Limb (tissue), 2 donors: ENCODE data around the gene CDC5L.
A peak's percentile ranks its signal among the peaks of the same experiment; 100 is the strongest.
"Not testable (repeated sequence)": the region's sequence is repeated elsewhere in the genome, so short reads cannot be mapped to it uniquely, and the experiment has no call there.

Source experiments
- DNase-seq, 2 donors: peaks; one replicate each; pipeline ENCODE4 v3.0.0-alpha.2; 2016; ENCODE audit errors: extremely low spot score in 2 of 2

Gene CDC5L

DNA sequence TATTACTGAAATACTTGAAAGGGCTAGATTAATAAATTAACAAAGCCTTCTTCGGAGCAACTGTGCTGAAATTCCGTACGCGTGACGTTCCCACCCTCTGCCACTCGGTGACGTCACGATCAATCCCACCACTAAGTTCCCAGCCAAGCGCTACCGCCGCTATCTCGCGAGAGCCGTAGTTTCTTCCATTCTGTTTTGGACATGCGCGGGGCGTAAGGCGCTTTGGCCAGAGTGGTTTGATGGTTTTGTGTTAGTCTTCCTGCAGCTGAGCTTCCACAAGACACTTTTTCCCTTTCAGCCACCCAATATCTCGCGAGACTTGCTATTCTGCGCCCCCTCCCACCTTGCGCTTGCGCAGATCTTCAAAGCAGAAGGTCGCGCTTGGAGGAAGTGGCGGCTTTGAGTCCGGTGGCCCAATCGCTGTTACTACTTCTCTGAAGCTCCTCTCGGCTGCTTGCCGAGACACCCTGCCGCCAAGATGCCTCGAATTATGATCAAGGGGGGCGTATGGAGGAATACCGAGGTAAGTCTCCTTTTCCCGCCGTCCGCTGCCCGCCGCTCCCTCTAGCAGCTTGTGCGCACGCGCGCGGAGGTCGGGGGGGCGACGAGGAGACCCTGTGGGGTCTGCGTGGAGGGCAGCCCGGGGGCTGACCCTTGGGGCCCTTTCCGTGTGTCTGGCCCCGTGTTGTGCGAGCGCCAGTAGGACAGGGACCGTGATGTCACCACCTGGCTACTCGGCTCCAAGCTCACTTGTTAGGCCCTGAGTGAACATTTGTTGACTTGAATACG lies at the start of gene CDC5L:
Gene CDC5L (plus strand): TSS at position 361 of the 789 bp plus-strand sequence. CDS start 118 bp downstream, at position 479.
- peak; percentile 97 to 99 for DNase-seq

GRCh38 chr6:44338228-44339122 lies 49.0 kb upstream of the CDC5L start:
- DNase-seq, result peak; percentile 69 to 79

DNA sequence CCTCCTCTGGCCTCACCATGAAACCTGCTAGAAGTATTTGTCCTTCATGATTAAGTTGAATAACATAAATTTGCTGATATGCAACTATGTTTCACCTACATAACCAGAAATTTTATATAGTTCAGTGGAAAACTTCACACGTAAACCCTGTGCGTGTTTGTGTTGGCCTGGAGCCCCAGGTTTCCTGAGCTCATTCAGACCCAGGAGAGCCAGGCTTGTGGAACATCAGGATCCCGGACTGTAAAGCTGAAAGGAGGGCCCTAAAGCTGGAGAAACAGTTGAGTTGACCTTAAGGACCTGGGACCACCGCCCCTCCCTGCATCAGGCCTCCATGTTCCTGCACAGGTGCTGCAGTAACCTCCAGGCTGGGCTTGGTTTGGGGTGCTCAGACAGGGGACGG lies 48.2 kb upstream of the CDC5L start:
- DNase-seq, result peak in 1 of 2 donors; percentile 45

- no peak for DNase-seq
Measured at GRCh38 chr6:44339763-44340625, 47.5 kb upstream of the CDC5L start.

DNA sequence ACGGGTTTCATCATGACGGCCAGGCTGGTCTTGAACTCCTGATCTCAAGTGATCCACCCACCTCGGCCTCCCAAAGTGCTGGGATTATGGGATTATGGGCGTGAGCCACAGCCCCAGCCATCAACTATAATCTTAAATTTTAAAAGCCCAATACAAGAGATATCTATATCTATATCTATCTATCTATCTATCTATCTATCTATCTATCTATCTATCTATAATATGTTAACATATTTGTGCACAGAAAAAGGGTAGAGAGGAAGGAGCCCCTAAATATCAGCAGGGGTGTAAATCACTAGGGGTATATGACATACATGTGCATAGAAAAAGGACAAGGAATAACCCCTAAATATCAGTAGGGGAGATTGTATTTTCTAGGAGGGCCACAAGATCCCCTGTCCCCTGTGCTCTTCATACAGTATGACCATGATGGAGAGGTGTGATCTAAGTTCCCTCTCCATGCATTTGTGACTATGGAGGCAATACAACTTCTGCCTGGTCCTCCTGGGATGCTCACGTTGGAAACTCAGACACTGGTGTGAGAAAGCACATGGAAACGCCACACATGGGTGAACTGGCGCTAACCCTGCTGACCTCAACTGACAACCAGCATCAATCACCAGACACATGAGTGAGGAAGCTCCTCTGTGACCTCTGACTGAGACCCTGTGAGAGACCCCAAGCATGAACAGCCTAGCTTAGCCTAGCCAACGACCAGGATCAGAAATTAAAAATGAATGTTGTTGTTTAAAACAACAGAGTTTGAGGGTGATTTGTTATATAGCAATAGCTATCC lies 46.2 kb upstream of the CDC5L start:
- no peak for DNase-seq

- no peak for DNase-seq
Measured at GRCh38 chr6:44342052-44342451, 45.5 kb upstream of the CDC5L start.

GRCh38 chr6:44342489-44342888 lies 45.0 kb upstream of the CDC5L start, which contains the start of gene SPATS1:
Gene SPATS1, plus strand, starts transcription at chr6:44342650. Its CDS starts 446 bp downstream, at chr6:44343096.
- DNase-seq, result peak in 1 of 2 donors; percentile 56

DNA sequence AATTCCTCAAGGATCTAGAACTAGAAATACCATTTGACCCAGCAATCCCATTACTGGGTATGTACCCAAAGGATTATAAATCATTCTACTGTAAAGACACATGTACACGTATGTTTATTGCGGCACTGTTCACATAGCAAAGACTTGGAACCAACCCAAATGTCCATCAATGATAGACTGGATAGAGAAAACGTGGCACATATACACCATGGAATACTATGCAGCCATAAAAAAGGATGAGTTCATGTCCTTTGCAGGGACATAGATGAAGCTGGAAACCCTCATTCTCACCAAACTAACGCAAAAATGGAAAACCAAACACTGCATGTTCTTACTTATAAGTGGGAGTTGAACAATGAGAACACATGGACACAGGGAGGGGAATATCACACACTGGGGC lies 40.7 kb upstream of the CDC5L start:
- DNase-seq, result not testable (repeated sequence)

GRCh38 chr6:44349904-44350649 lies 37.4 kb upstream of the CDC5L start:
- no peak for DNase-seq

GRCh38 chr6:44350650-44350994 lies 36.9 kb upstream of the CDC5L start:
- not testable (repeated sequence) for DNase-seq

DNA sequence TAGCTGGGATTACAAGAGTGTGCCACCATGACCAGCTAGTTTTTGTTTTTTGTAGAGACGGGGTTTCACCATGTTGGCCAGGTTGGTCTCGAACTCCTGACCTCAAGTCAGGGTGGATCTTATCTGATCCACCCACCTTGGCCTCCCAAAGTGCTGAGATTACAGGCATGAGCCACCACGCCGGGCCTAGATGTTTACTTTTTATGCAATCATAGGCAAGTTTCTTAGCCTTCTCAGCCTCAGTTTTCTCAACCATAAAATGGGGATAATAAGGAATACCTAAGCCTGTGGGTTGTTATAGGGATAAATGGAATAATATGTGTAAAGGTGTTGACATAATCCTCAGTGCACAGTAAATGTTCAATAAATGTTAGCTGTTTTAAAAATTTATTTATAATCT lies 35.2 kb upstream of the CDC5L start:
- no peak for DNase-seq

DNA sequence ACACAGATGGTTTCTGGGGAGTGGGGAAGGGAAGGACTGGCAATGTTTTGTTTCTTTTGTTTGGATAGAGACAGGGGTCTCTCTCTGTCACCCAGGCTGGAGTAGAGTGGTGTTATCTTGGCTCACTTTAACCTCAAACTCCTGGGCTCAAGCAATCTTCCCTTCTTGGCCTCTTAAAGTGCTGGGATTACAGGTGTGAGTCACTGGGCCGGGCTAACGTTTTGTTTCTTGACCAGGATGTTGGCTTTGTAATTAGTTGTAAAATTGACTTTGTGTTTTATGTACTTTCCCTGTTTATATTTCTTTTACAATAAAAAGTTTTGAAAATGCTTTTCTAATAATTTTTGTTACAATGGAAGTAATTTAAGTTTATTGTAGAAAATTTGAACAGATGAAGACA lies 34.2 kb upstream of the CDC5L start:
- no peak for DNase-seq

DNA sequence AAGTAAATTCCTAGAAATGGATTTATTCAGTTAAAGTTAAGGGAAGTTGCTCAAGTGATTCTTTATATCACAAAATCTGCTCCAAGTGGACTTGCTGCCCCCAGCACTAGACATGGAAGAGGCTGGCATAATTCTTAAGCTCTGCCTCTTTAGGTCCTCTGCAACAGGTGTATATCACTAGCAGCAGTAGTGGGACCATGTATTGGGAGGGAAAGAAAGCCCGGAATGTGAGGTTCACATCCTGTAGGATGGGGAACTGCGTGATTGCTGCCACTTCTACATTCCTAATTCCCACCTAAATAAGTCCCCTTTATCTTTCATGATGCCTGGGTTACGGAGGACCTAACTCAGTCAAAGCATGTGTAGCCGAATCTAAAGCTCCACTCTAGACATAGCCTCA lies 31.9 kb upstream of the CDC5L start:
- no peak for DNase-seq

- no peak for DNase-seq
Measured at GRCh38 chr6:44356487-44356886, 31.0 kb upstream of the CDC5L start.

DNA sequence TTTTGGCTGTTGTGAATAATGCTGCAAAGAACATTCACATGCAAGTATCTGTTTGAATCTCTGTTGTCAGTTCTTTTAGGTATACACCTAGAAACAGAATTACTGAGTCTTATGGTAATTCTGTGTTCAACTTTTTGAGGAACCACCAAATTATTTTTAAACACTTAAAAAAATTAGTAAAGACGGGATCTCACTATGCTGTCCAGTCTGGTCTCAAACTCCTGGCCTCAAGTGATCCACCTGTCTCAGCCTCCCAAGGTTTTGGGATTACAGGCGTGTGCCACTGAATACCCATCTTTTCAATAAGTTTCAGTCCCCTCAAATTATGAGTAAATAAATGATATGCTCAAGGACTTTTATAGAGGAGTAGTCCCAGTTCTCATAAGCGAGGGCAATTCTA lies 27.5 kb upstream of the CDC5L start:
- DNase-seq, result no peak

DNA sequence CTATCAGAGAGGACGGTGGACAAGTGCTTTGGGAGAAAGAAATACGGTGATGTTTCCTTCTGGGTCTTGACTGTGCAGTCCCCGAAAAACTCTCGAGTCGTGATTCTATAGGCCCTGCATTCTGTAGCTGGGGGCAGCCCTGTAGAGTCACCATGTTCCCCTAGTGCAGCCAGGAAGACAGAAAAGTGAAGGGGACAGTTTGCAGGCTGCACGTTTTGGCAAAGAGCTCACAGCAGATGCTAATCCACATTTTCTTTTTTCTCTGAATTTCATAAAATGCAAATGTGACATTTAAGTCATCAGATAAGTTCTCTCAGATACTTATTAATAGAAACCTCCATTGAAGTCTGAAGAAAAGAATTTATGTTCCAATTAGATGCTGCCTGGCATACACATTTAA lies 25.6 kb upstream of the CDC5L start:
- DNase-seq, result no peak

DNA sequence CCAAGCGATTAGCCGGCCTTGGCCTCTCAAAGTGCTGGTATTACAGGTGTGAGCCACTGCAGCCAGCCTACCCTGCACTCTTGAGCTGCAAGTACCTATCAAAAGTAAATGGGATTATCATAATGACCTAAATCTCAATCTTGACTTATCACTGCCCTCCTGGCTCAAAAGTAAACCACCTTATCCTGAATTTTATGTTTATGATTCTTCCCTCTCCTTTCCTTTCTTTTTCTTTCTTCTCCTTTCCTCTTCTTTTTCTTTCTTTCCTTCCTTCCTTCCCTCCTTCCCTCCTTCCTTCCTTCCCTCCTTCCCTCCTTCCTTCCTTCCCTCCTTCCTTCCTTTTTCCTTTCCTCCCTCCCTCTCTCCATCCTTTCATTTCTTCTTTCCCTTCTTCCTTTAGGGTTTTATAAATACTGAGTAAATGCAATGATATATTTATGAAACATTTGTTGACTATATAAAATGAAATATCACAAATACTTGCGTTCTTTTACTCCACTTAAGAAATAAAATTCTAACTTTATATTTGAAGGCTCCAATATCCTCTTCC lies 24.1 kb upstream of the CDC5L start:
- DNase-seq, result no peak

- no peak for DNase-seq
Measured at GRCh38 chr6:44366781-44367180, 20.7 kb upstream of the CDC5L start.

DNA sequence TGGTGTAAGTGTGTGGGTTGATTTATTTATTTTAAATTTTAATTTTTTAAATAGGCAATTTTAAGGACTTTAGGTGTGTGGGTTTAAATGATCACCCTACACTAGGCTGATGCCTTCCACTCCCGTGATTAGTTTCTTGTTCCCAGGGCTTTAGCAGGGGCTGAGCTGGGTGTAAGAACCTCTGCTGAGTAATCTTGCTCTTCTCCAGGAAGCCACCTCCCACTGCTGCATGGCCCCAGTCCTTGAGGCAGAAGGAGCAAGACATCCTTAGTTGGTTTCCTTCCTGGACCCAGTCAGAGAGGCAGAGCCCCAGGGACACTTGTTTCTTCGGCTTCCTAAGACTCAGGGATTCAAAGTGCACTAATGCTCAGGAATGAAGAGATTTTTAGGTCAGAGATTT lies 19.8 kb upstream of the CDC5L start:
- DNase-seq, result no peak

GRCh38 chr6:44373051-44373450 lies 14.5 kb upstream of the CDC5L start:
- DNase-seq, result no peak
